Nucleus accumbens (tissue), 56 donors: Measurements from ENCODE around the gene RAB17.

ENCODE experiments used
- DNase-seq, 56 donors: peaks; one replicate each; lab custom pipeline; 2025; lab: John Stamatoyannopoulos, UW

RAB17 gene

GRCh38 chr2:237567276-237568029, 23.1 kb downstream of the RAB17 start:
- peak in 12 of 56 donors; percentile 5 to 43 (median 18) for DNase-seq

GRCh38 chr2:237566401-237567235, 23.9 kb downstream of the RAB17 start, which contains the start of gene PRLH:
PRLH (plus strand) TSS chr2:237566574; CDS start chr2:237566574, 0 bp downstream.
- DNase-seq, result peak in 3 of 56 donors; percentile 3 to 28 (median 7)

- no peak for DNase-seq
Measured at GRCh38 chr2:237565974-237566373, 24.6 kb downstream of the RAB17 start.

- DNase-seq, result no peak
Measured at GRCh38 chr2:237564526-237565131, 25.9 kb downstream of the RAB17 start.

GRCh38 chr2:237563816-237564215, 26.7 kb downstream of the RAB17 start:
- DNase-seq, result peak in 1 of 56 donors; percentile 6

GRCh38 chr2:237561221-237561620, 29.3 kb downstream of the RAB17 start:
- DNase-seq, result no peak

- DNase-seq, result peak in 2 of 56 donors; percentile 6 to 7
Measured at GRCh38 chr2:237558961-237559641, 31.4 kb downstream of the RAB17 start.

- no peak for DNase-seq
Measured at GRCh38 chr2:237557633-237558015, 32.9 kb downstream of the RAB17 start.

- peak in 1 of 56 donors; percentile 5 for DNase-seq
Measured at GRCh38 chr2:237556773-237557632, 33.5 kb downstream of the RAB17 start.

GRCh38 chr2:237555560-237555959, 35.0 kb downstream of the RAB17 start:
- no peak for DNase-seq

- no peak for DNase-seq
Measured at GRCh38 chr2:237553948-237554347, 36.6 kb downstream of the RAB17 start.

- no peak for DNase-seq
Measured at GRCh38 chr2:237552908-237553307, 37.6 kb downstream of the RAB17 start.

- no peak for DNase-seq
Measured at GRCh38 chr2:237551071-237551574, 39.4 kb downstream of the RAB17 start.

- no peak for DNase-seq
Measured at GRCh38 chr2:237549643-237550415, 40.7 kb downstream of the RAB17 start.

GRCh38 chr2:237549216-237549615, 41.3 kb downstream of the RAB17 start:
- DNase-seq, result no peak

GRCh38 chr2:237547841-237548416, 42.6 kb downstream of the RAB17 start:
- DNase-seq, result no peak

- no peak for DNase-seq
Measured at GRCh38 chr2:237546876-237547395, 43.6 kb downstream of the RAB17 start.
